Thyroid gland (tissue), 4 donors: Measurements from ENCODE around the gene KRT74.

Experiments
- POLR2A ChIP-seq, 2 donors: fragments of 450-650 bp; IDR thresholded peaks; one replicate each; pipeline ENCODE4 v1.6.1; 2017; ENCODE audit warnings: antibody characterized with exemption in 2 of 2, mild to moderate bottlenecking in 2 of 2, moderate library complexity in 1 of 2
- TF ChIP-seq, protein P1 (sequence below), 6 experiments: fragments of 200-600 bp in 3 of 6; fragments of 450-650 bp in 3 of 6; sonication (generic) in 3 of 6; IDR thresholded peaks; one replicate each; pipeline ENCODE4 v1.5.1; 2016 to 2019; ENCODE audit warnings: antibody characterized with exemption in 6 of 6, mild to moderate bottlenecking in 2 of 6, inconsistent platforms in 1 of 6, moderate library complexity in 1 of 6

- TF ChIP-seq, protein P1, sequence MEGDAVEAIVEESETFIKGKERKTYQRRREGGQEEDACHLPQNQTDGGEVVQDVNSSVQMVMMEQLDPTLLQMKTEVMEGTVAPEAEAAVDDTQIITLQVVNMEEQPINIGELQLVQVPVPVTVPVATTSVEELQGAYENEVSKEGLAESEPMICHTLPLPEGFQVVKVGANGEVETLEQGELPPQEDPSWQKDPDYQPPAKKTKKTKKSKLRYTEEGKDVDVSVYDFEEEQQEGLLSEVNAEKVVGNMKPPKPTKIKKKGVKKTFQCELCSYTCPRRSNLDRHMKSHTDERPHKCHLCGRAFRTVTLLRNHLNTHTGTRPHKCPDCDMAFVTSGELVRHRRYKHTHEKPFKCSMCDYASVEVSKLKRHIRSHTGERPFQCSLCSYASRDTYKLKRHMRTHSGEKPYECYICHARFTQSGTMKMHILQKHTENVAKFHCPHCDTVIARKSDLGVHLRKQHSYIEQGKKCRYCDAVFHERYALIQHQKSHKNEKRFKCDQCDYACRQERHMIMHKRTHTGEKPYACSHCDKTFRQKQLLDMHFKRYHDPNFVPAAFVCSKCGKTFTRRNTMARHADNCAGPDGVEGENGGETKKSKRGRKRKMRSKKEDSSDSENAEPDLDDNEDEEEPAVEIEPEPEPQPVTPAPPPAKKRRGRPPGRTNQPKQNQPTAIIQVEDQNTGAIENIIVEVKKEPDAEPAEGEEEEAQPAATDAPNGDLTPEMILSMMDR (IDR thresholded peaks at IDR 0.05), result no peak
- TF ChIP-seq POLR2A (IDR thresholded peaks at IDR 0.05), result no peak
Measured at GRCh38 chr12:52531566-52532300, 41.9 kb downstream of the KRT74 start.
